ENCODE measurements around the gene SECISBP2. TPM values are rescaled to one million over a fixed set of nuclear protein-coding genes. Genes with fewer than 3 reads are reported as not detected.

Gene SECISBP2
- polyA plus RNA-seq, 1 donor (not counting 4 experiments of a cell fraction or from before 2014, with no cell fraction given), result 24.3 TPM

- dilution Hi-C loops (cut with MboI; ENCODE audit: extremely low pct_ligation_motif_present, low sequenced_read_pairs), result no loop called here
- H3K36me3 ChIP-seq (ENCODE audit: control insufficient read depth in 2 of 2, extremely low read depth in 1 of 2, insufficient read depth in 2 of 2, low read length in 2 of 2), result peaks cover 20 to 28% of the 10 kb centered on the region in 2 experiments
Measured at GRCh38 chr9:89362647-89363310, 44.5 kb downstream of the SECISBP2 start.

GRCh38 chr9:89363311-89363670 lies 45.0 kb downstream of the SECISBP2 start:
- Histone ChIP-seq H3K36me3 (ENCODE audit: control insufficient read depth in 2 of 2, extremely low read depth in 1 of 2, insufficient read depth in 2 of 2, low read length in 2 of 2) (peaks cover 18 to 25% of the 10 kb centered on the region in 2 experiments), H3K9ac (ENCODE audit: control insufficient read depth, extremely low read depth, insufficient read depth, low read length) (no peak overlapping the region), H3K27ac (ENCODE audit: control insufficient read depth, insufficient read depth, low read length) (no peak overlapping the region), H4K20me1 (ENCODE audit: control insufficient read depth, extremely low read depth, insufficient read depth, low read length) (no peaks in the 10 kb centered on the region), H3K4me3 (ENCODE audit: control insufficient read depth in 2 of 3, extremely low read depth in 1 of 3, insufficient read depth in 2 of 3, low read depth in 1 of 3, low read length in 3 of 3) (no peak overlapping the region), H3K4me1 (ENCODE audit: control insufficient read depth, extremely low read depth, insufficient read depth, low read length) (no peaks in the 10 kb centered on the region), H3K4me2 (ENCODE audit: control insufficient read depth, extremely low read depth, insufficient read depth, low read depth, low read length) (no peak overlapping the region), H3K27me3 (ENCODE audit: control insufficient read depth, extremely low read depth, insufficient read depth, low read length) (no peaks in the 10 kb centered on the region), H2AFZ (ENCODE audit: control insufficient read depth, low read length) (no peak overlapping the region), H3K79me2 (ENCODE audit: control insufficient read depth, insufficient read depth, low read length) (no peaks in the 10 kb centered on the region), H3K9me3 (ENCODE audit: control insufficient read depth, low read depth, low read length) (no peaks in the 10 kb centered on the region), H3K9me1 (ENCODE audit: control insufficient read depth, extremely low read depth, insufficient read depth, low read length) (no peaks in the 10 kb centered on the region)
- FAIRE-seq (no peak), DNase-seq (ENCODE audit: low read depth, low spot score) (no peak)
- dilution Hi-C loops (cut with MboI; ENCODE audit: extremely low pct_ligation_motif_present, low sequenced_read_pairs), result no loop called here
- TF ChIP-seq EZH2 (IDR thresholded peaks at IDR 0.05; ENCODE audit: low read length), result no peak
- TF ChIP-seq CTCF (optimal IDR thresholded peaks at IDR 0.05 in 1 of 3, IDR thresholded peaks at IDR 0.05 in 1 of 3, conservative IDR thresholded peaks at IDR 0.05 in 1 of 3; ENCODE audit: extremely low read depth in 1 of 3, insufficient read depth in 2 of 3, low read length in 3 of 3), result no peak

More at GRCh38 chr9:89362647-89363310, 44.5 kb downstream of the SECISBP2 start:
- no peaks in the 10 kb centered on the region for H3K27me3 ChIP-seq (ENCODE audit: control insufficient read depth, extremely low read depth, insufficient read depth, low read length)
- no peaks in the 10 kb centered on the region for H3K9me3 ChIP-seq (ENCODE audit: control insufficient read depth, low read depth, low read length)
- DNase-seq (ENCODE audit: low read depth, low spot score) (no peak), FAIRE-seq (no peak)
- no peak overlapping the region for H3K27ac ChIP-seq (ENCODE audit: control insufficient read depth, insufficient read depth, low read length)
- H3K9ac ChIP-seq (ENCODE audit: control insufficient read depth, extremely low read depth, insufficient read depth, low read length), result no peak overlapping the region
- no peak overlapping the region for H3K4me3 ChIP-seq (ENCODE audit: control insufficient read depth in 2 of 3, extremely low read depth in 1 of 3, insufficient read depth in 2 of 3, low read depth in 1 of 3, low read length in 3 of 3)
- no peaks in the 10 kb centered on the region for H3K4me1 ChIP-seq (ENCODE audit: control insufficient read depth, extremely low read depth, insufficient read depth, low read length)
- no peaks in the 10 kb centered on the region for H3K9me1 ChIP-seq (ENCODE audit: control insufficient read depth, extremely low read depth, insufficient read depth, low read length)
- H2AFZ ChIP-seq (ENCODE audit: control insufficient read depth, low read length), result no peak overlapping the region
- no peaks in the 10 kb centered on the region for H4K20me1 ChIP-seq (ENCODE audit: control insufficient read depth, extremely low read depth, insufficient read depth, low read length)
- no peak for TF ChIP-seq EZH2 (IDR thresholded peaks at IDR 0.05; ENCODE audit: low read length)
- H3K79me2 ChIP-seq (ENCODE audit: control insufficient read depth, insufficient read depth, low read length), result no peaks in the 10 kb centered on the region
- no peak overlapping the region for H3K4me2 ChIP-seq (ENCODE audit: control insufficient read depth, extremely low read depth, insufficient read depth, low read depth, low read length)
